EH (cell line): Measurements from ENCODE around the gene CCDC60.
A peak's percentile ranks its signal among the peaks of the same experiment; 100 is the strongest.

Experiments
- DNase-seq: peaks from one replicate; pipeline ENCODE4 v3.0.0-alpha.2; 2015; ENCODE audit warnings: low read depth

Gene CCDC60

DNA sequence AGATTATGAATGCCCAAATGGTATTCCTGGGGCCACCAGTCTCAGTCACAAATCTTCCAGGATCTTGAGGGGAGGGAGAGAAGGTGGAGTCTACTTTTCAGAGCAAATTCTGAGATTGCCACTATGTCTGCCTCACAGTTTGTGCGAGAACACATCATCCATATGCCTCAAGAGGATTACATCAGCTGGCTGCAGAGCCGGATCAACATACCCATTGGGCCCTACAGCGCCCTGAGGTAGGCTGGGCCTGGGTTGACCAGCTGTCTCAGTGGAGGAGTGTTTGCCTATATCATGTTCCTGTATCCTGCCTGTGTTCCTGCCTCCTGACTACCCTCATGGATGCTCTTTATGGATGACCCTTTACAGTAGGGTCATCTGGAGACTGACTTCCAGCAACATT lies 205.9 kb downstream of the CCDC60 start:
- no peak for DNase-seq

DNA sequence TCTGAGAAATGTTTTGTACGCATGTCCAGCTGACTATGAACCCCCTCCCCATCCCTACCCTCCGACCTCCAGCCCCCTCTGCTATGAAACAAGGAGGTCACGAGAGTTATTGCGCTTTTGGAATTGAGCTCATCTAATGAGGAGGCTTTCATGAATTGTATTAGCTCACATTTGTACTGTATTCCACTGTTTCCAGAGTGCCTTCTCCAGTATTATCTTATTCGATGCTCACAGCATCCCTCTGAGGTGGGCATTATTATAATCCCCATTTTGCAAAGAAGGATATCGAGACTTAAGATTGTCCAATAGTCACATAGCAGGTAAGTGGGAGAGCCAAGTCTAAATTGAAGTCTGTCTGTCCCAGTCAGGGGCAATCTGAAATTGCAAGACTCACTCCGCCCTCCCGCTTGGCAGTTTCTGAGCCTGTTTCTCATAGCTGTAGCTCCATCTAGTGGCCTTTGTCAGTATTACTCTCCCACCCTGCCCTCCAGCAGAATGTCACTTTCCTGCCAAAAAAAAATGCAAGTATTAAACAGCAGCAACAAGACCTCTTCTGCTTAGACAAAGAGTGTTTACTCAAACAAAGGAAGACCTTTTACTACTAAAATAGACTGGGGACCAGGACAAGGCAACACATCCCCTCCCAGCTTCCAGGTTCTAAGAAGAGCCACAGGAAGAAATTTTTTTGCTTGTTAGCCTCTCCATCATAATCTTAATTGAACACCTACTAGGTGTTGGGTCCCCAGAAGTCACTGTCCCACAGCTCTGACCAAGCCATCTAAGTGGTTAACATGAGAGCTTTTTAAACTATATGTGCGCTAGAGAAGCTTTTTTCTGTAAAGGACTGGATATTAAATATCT lies 210.5 kb downstream of the CCDC60 start:
- peak; percentile 71 for DNase-seq

DNA sequence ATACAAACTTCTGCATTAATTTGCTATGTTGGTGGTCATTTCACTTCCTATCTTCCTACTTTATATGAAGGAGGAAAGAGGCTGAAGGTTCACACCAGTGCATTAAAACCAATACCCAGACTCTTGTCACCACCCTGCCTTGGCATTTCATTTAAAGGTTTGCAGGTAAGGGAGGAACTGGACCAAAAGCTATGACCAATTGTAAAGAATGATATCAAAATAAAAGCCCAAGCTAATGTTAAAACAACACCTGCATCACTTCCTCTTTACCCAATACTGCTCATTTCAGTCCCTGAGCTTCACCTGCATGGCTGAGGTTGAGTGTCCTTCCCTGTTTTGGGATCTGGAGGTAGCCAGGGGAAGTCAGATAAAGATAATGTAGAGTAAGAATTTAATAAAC lies 211.8 kb downstream of the CCDC60 start:
- no peak for DNase-seq

DNA sequence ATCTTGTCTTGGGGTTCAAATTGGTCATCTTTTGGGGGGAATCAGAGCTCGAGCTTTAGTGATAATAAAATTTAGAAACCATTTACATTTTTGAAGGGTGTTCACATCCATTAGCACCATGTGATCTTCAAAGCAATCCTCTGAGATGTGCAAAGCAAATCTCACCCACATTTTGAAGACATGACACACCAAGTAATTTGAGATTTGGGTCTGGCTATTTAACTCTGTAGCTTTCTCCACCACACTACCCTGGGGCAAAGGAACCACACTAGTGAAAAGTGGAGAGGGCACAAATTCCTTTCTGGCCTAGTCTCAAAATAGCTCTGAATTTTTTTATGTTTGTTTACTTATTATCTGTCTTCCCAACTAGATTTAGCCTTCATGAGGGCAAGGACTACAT lies 212.5 kb downstream of the CCDC60 start:
- DNase-seq = peak; percentile 6

DNA sequence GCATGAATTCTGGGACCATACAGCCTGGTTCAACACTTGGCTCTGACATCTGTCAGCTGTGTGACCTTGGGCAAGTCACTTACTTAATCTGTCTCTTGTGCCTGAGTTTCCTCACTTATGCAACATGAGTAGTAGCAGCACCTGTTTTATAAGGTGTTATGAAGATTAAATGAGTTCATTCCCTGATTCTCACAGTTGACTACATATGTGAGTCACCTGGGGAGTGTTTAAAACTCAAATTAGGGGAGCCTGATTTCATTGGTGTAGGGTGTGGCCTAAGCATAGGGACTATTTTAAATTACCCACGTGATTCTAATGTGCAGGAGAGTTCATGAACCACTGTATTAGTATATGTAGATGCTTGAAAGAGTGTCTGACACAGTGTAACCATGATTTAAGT lies 222.3 kb downstream of the CCDC60 start:
- no peak for DNase-seq

DNA sequence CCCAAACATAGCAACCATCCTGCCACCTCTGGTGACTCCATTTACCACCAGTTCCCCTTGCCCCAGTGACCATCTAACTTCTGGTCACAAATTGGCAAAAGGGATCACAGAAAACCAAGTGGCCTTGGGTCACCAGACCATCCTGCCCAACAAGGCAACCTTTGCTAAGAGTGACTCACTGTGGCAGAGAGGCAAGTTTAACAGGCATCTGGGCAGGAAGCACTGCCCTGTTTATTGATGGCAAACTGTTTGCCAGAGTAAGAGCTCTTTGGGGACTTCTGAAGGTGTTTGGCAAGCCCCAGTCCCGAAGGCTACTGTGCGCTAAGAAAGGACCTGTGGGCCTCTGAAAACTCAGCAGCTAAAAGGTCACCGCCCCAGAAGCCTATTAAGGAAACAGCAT lies 230.9 kb downstream of the CCDC60 start:
- DNase-seq = no peak

DNA sequence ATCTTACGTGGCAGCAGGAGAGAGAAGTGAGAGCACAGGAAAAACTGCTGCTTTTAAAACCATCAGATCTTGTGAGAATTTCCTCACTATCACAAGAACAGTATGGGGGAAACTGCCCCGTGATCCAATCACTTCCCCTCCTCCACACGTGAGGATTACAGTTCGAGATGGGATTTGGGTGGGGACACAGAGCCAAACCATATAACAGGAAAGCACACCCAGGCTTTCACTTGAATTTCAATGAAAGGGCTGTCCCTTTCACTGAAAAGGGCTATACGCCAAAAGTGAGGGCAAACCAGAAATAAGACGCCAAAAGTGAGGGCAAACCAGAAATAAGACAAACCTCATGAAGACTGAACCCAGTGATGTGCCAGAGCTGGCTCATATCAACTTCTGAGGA lies 236.2 kb downstream of the CCDC60 start:
- no peak for DNase-seq

DNA sequence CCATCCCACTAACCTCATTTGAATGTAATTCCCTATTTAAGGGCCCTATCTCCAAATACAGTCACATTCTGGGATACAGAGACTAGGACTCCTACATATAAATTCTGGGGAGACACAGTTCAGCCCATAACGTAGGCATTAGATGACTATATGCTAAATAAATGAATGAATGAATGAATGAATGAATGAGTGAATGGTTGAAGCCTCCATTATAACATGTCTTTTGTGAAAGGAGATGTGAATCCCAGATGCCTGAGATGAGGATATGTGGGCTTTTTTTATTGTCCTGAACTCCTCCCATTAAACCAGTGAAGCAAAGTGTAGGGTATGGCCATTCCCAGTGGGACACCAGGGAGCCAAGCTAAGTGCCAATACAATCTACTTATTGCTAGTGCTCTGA lies 238.6 kb downstream of the CCDC60 start:
- DNase-seq = no peak

DNA sequence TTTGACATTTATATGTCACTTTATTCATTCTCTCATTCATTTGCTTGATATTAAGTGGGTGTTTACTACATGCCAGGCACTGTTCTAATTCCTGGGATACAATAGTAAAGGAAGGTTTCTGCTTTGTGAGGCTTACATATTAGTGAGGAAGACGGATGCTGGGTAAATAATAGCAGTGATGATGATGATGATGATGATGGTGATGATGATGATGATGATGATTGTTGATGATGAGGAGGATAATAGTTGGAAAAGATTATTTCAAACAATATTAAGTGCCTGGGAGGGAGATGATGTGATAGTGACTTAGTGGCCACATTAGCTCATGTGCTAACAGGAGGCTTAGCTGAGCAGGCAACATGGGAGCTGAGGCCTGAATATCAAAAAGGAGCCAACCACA lies 239.7 kb downstream of the CCDC60 start:
- DNase-seq = no peak

DNA sequence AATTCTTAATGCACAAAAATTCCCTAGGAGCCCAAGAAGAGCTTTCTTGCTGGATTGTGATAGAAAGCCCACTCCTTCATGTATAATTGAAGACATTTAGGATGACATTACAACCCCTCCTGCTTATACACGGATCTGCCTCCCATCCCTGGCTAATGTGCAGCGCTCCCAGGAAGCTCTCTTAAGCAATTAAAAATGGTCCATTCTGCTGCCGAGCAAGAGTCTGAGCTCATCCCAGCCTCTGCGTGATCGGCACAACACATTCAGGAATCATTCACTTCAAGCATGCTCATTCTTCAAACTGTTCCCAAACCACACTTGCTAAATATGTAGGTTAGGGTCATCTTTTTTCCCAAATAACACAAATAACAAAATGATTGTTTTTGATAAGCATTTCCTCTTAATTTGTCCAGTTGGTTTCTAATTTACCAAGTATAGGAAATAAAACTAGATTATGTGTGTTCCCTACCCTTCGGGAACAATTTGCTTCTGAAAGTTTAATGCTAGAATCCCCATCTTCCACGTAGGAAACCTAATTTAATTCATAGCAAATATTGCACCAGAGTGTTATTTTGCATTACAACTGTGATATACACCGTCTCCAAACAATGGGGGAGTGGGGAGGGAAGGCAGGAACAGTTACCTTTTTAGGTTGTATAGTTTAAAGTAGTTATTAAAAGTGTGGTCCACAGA lies 241.7 kb downstream of the CCDC60 start:
- DNase-seq = no peak

DNA sequence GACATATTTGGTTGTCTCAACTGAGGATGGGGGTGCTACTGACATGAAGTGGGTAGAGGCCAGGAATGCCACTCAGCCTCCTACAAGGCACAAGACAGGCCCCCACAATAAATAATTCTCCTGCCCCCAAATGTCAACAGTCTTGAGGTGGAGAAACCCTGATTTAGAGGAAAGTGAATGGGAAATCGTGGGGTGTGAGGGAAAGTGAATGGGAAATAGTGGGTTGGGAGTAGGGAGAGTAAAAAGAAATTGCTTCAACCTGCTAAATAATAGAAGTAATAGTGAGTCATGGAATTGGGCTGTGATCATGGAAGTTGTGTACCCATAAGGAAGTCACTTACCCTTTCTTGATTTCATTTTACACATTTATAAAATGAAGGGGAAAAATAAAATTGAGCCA lies 242.4 kb downstream of the CCDC60 start:
- DNase-seq = no peak

DNA sequence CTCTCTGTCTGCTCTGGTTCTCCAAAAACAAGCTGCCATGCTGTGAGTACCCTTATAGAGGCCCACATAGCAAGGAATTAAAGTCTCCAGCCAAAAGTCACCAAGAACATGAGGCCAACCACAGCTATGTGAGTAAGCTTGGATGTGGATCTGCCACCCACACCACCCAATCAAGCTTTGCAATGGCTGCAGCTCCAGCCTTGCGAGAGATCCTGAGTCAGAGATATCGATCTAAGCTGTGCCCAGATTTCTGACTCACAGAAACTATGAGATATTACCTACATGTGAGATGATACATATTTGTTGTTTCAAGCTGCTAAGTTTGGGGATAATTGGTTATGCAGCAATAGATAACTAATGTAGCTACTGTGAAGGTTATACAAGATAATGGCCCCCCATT lies 243.6 kb downstream of the CCDC60 start:
- DNase-seq = no peak

DNA sequence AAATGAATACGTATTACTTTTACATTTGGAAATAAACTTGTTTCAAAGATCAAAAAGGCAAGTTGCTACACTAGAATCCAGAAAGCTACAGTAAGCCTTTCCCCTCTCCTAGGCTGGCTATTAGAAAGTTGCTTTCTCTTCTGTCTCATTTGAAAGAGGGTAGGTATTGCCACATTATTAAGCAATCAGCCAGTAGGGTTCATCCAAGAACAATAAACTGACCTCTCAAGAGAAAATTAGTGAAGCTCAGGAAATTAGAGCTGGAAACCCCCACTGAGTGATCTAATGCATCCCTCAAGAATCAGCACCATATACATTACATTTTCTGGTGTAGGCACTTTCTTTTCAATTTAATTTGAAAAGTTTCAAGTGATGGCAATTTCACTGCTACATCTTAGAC lies 254.6 kb downstream of the CCDC60 start:
- DNase-seq = no peak

DNA sequence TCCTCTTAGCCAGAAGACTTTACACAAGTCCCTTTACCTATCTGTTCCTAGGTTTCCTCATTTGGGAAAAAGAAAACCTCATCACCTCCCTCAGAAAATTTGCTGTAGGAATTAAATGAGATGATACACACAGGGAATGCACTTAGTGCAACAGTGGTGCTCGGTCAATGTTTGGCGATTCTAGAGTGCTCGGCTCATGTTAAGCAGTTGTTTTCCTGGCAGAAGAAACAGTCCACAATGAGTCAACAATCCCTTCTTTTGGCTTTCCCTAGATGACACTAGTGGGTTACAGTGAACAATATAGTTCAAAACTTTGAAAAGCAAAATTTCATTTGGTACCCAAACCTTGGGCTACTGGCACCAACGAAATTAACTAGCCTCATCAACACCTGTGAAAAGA lies 255.1 kb downstream of the CCDC60 start:
- no peak for DNase-seq
